H1 (cell line): ENCODE measurements around the gene HNF1A. TPM values are rescaled to one million over a fixed set of nuclear protein-coding genes. Genes with fewer than 3 reads are reported as not detected.

Experiments
- CTCF ChIA-PET: fragments of 300-600 bp; sonication (Branson Sonifier 250); formaldehyde crosslinking; loops from one replicate; lab custom pipeline; 2021; ENCODE audit not compliant: partially characterized antibody; lab: Charles Lee
- POLR2A ChIA-PET: fragments of 300-600 bp; sonication (Branson Sonifier 250); formaldehyde crosslinking; loops from one replicate; lab custom pipeline; 2021; ENCODE audit warnings: inconsistent platforms; ENCODE audit not compliant: partially characterized antibody; lab: Charles Lee
- DNase-seq, 2 experiments: peaks; one replicate each; pipeline versions ENCODE4 v3.0.0 to v3.0.0-alpha.2; 2010 to 2022; ENCODE audit warnings: low spot score in 2 of 2, low read depth in 1 of 2, mixed read lengths in 1 of 2
- FAIRE-seq: peaks from 2 replicates; lab custom pipeline; 2011; peaks lifted over from hg19 to GRCh38; lab: Jason Lieb, UNC
- H2AFZ ChIP-seq: 2 replicates; pipeline ENCODE4 v1.8.1; 2012; ENCODE audit warnings: low read length, inconsistent platforms
- H2AK5ac ChIP-seq: 2 replicates; pipeline ENCODE4 v1.6.1; 2013; ENCODE audit warnings: low read depth, low read length
- H2BK120ac ChIP-seq: replicated peaks from 2 replicates; pipeline ENCODE3; 2013; ENCODE audit warnings: low read depth, low read length, inconsistent platforms
- H2BK12ac ChIP-seq: 2 replicates; pipeline ENCODE4 v1.6.1; 2013; ENCODE audit warnings: low read depth, low read length
- H2BK15ac ChIP-seq: 2 replicates; pipeline ENCODE4 v1.6.1; 2013; ENCODE audit warnings: low read length
- H2BK20ac ChIP-seq: 2 replicates; pipeline ENCODE4 v1.6.1; 2013; ENCODE audit warnings: low read length
- H2BK5ac ChIP-seq: 2 replicates; pipeline ENCODE4 v1.6.1; 2013; ENCODE audit warnings: low read depth, low read length
- H3K14ac ChIP-seq: 2 replicates; pipeline ENCODE4 v1.6.1; 2013; ENCODE audit warnings: inconsistent platforms; ENCODE audit not compliant: insufficient read length
- H3K18ac ChIP-seq: 2 replicates; pipeline ENCODE4 v1.6.1; 2013; ENCODE audit warnings: low read length; ENCODE audit errors: extremely low read depth
- H3K23ac ChIP-seq: 2 replicates; pipeline ENCODE4 v1.6.1; 2013; ENCODE audit warnings: inconsistent platforms; ENCODE audit not compliant: insufficient read length
- H3K23me2 ChIP-seq: 2 replicates; pipeline ENCODE4 v1.6.1; 2013; ENCODE audit warnings: low read depth, low read length
- H3K27ac ChIP-seq: 2 replicates; pipeline ENCODE4 v1.6.1; 2011; ENCODE audit warnings: low read depth, low read length, inconsistent platforms
- H3K27me3 ChIP-seq, 4 experiments: replicated peaks in 1 of 4; 1 replicate in 1 of 4; 2 replicates in 3 of 4; pipeline versions ENCODE4 v1.6.1 to v1.8.1; 2011 to 2013; ENCODE audit warnings: low read length in 3 of 4, mild to moderate bottlenecking in 3 of 4, inconsistent platforms in 2 of 4, mixed read lengths in 2 of 4, moderate library complexity in 1 of 4; ENCODE audit not compliant: control insufficient read depth in 3 of 4, insufficient read depth in 3 of 4; ENCODE audit errors: extremely low read depth in 1 of 4
- H3K36me3 ChIP-seq, 4 experiments: 2 replicates each; pipeline versions ENCODE4 v1.6.1 to v1.8.1; 2011 to 2013; ENCODE audit warnings: mild to moderate bottlenecking in 4 of 4, low read length in 3 of 4, moderate library complexity in 2 of 4, control low read depth in 1 of 4, inconsistent platforms in 1 of 4; ENCODE audit not compliant: insufficient read depth in 4 of 4, control insufficient read depth in 2 of 4
- H3K4ac ChIP-seq: replicated peaks from 2 replicates; pipeline ENCODE3; 2013; ENCODE audit warnings: low read length, low read depth, mixed read lengths, inconsistent platforms; ENCODE audit not compliant: insufficient read length
- H3K4me1 ChIP-seq, 4 experiments: replicated peaks in 1 of 4; 1 replicate in 1 of 4; 2 replicates in 3 of 4; pipeline versions ENCODE4 v1.6.1 to v1.8.1; 2011 to 2013; ENCODE audit warnings: low read length in 3 of 4, inconsistent platforms in 2 of 4, mixed read lengths in 1 of 4; ENCODE audit not compliant: insufficient read depth in 4 of 4, control insufficient read depth in 3 of 4
- H3K4me2 ChIP-seq, 2 experiments: 2 replicates each; pipeline versions ENCODE4 v1.6.1 to v1.8.1; 2011 to 2013; ENCODE audit warnings: low read depth in 2 of 2, low read length in 2 of 2, control low read depth in 1 of 2, inconsistent platforms in 1 of 2, mild to moderate bottlenecking in 1 of 2; ENCODE audit not compliant: insufficient read depth in 1 of 2
- H3K4me3 ChIP-seq, 4 experiments: fragments of 200-600, 300-600 bp in 1 of 4; sonication (generic), shearing (Covaris generic), sonication (Bioruptor Twin) in 1 of 4; 2 replicates each; pipeline versions ENCODE4 v1.5.1 to v1.8.1; 2011 to 2016; ENCODE audit warnings: low read length in 4 of 4, low read depth in 3 of 4, control low read depth in 2 of 4, inconsistent platforms in 2 of 4, mild to moderate bottlenecking in 2 of 4, mixed read lengths in 1 of 4, moderate library complexity in 1 of 4; ENCODE audit not compliant: insufficient read depth in 2 of 4; ENCODE audit errors: extremely low read depth in 1 of 4
- H3K56ac ChIP-seq: replicated peaks from 2 replicates; pipeline ENCODE3; 2013; ENCODE audit warnings: low read depth, mild to moderate bottlenecking, mixed read lengths, low read length, inconsistent platforms; ENCODE audit not compliant: insufficient read length
- H3K79me1 ChIP-seq: 2 replicates; pipeline ENCODE4 v1.6.1; 2013; ENCODE audit warnings: low read depth, low read length, control low read depth
- H3K79me2 ChIP-seq, 2 experiments: 2 replicates each; pipeline versions ENCODE4 v1.6.1 to v1.8.1; 2012 to 2013; ENCODE audit warnings: low read length in 2 of 2, mild to moderate bottlenecking in 2 of 2, inconsistent platforms in 1 of 2; ENCODE audit not compliant: insufficient read depth in 2 of 2, control insufficient read depth in 1 of 2
- H3K9ac ChIP-seq, 4 experiments: replicated peaks in 1 of 4; 1 replicate in 1 of 4; 2 replicates in 3 of 4; pipeline versions ENCODE4 v1.6.1 to v1.8.1; 2011 to 2013; ENCODE audit warnings: low read depth in 3 of 4, low read length in 3 of 4, control low read depth in 2 of 4, mild to moderate bottlenecking in 2 of 4, moderate library complexity in 2 of 4, inconsistent platforms in 1 of 4; ENCODE audit errors: extremely low read depth in 1 of 4
- H3K9me3 ChIP-seq, 2 experiments: 2 replicates each; pipeline versions ENCODE4 v1.6.1 to v1.8.1; 2012 to 2013; ENCODE audit warnings: mild to moderate bottlenecking in 2 of 2, moderate library complexity in 2 of 2, control low read depth in 1 of 2, inconsistent platforms in 1 of 2, low read depth in 1 of 2, low read length in 1 of 2, mixed read lengths in 1 of 2; ENCODE audit not compliant: insufficient read depth in 2 of 2
- H4K20me1 ChIP-seq, 2 experiments: replicated peaks in 1 of 2; 2 replicates each; pipeline versions ENCODE3 to v1.8.1; 2011 to 2013; ENCODE audit warnings: inconsistent platforms in 2 of 2, low read length in 2 of 2, mild to moderate bottlenecking in 1 of 2; ENCODE audit not compliant: insufficient read depth in 2 of 2, control insufficient read depth in 1 of 2
- H4K5ac ChIP-seq: 2 replicates; pipeline ENCODE4 v1.6.1; 2013; ENCODE audit warnings: low read length, low read depth, mixed read lengths, inconsistent platforms; ENCODE audit not compliant: insufficient read length
- H4K8ac ChIP-seq: 2 replicates; pipeline ENCODE4 v1.8.0; 2013; ENCODE audit warnings: mild to moderate bottlenecking, moderate library complexity, low read length, inconsistent platforms; ENCODE audit not compliant: insufficient read depth; ENCODE audit errors: extremely low read depth
- H4K91ac ChIP-seq: replicated peaks from 2 replicates; pipeline ENCODE3; 2013; ENCODE audit warnings: low read length, mixed read lengths, inconsistent platforms; ENCODE audit not compliant: insufficient read length
- KDM1A ChIP-seq: fragments of 200-600, 300-600 bp; sonication (generic); IDR thresholded peaks from 2 replicates; pipeline ENCODE4 v1.7.1; 2016; ENCODE audit warnings: mild to moderate bottlenecking, low read length, borderline replicate concordance
- KDM4A ChIP-seq: IDR thresholded peaks from one replicate; pipeline ENCODE4 v1.7.1; 2012; ENCODE audit warnings: low read depth, mild to moderate bottlenecking, moderate library complexity, low read length, inconsistent platforms; ENCODE audit not compliant: severe bottlenecking
- NRF1 ChIP-seq: IDR thresholded peaks from 2 replicates; pipeline ENCODE4 v1.6.1; 2011; ENCODE audit warnings: mild to moderate bottlenecking, low read depth, low read length, improper control_type of control experiment
- POU5F1 ChIP-seq: IDR thresholded peaks from 2 replicates; pipeline ENCODE4 v1.6.1; 2011; ENCODE audit warnings: low read depth, mild to moderate bottlenecking, low read length, moderate library complexity
- RNF2 ChIP-seq: fragments of 200-900, 300-1000 bp; sonication (generic); IDR thresholded peaks from 2 replicates; pipeline ENCODE4 v1.7.1; 2016; ENCODE audit warnings: borderline replicate concordance, low read depth, mild to moderate bottlenecking, antibody characterized with exemption, low read length; ENCODE audit not compliant: poor library complexity, severe bottlenecking; ENCODE audit errors: missing control alignments
- ZNF274 ChIP-seq: IDR thresholded peaks from 2 replicates; pipeline ENCODE4 v1.7.0; 2012; ENCODE audit warnings: low read length, borderline replicate concordance; ENCODE audit errors: extremely low read depth
- WGBS, 2 experiments: shearing (Covaris generic) in 1 of 2; methylation state at CpG; one replicate each; pipeline versions ENCODE4 v1.1.6 to v1.1.7; 2013 to 2015; ENCODE audit warnings: low lambda C conversion rate in 2 of 2, mixed read lengths in 2 of 2, inconsistent platforms in 1 of 2, low coverage in 1 of 2, missing lambda C conversion rate in 1 of 2; ENCODE audit not compliant: insufficient replicate concordance in 2 of 2, insufficient coverage in 1 of 2, insufficient read length in 1 of 2; ENCODE audit errors: extremely low coverage in 1 of 2, missing lambda C conversion rate in 1 of 2; 5-methylcytosine and 5-hydroxymethylcytosine counted together
- polyA plus RNA-seq, 7 experiments: library from polyadenylated mRNA; depleted of rRNA in 3 of 7; stranded (reverse) in 5 of 7; unstranded in 2 of 7; fragments of >200 nt in 5 of 7; fragments of 200-250 nt in 2 of 7; gene quantifications; 1 replicate in 5 of 7; 2 replicates in 1 of 7; 4 replicates in 1 of 7; pipeline versions ENCODE4 v1.2.1 to v1.2.3, GENCODE V29; 2011 to 2013; ENCODE audit warnings: missing spikeins in 2 of 7, mixed read lengths in 2 of 7
- total RNA-seq: library from RNA; stranded (reverse); fragmentation: NEBNext Ultra II Directional; extraction: Animal tissue kit (Norgen Biotek cat#: 25700); gene quantifications from 2 replicates; pipeline ENCODE4 v1.2.1, GENCODE V29; 2021

The HNF1A gene
- total and polyA plus RNA-seq, 2 of the 8 experiments (the other 6 are each of a cell fraction or from before 2014, with no cell fraction given) = not detected

- Histone ChIP-seq H3K9ac (no peak overlapping the region), H3K4me2 (peak overlapping the region in 1 of 2 experiments; percentile 19; a peak in 1 of 4 replicates), H4K91ac (no peak overlapping the region), H3K27me3 (no peaks in the 10 kb centered on the region), H3K14ac (no peak overlapping the region), H3K9me3 (no peaks in the 10 kb centered on the region), H4K5ac (no peak overlapping the region), H4K8ac (no peak overlapping the region), H3K23ac (no peak overlapping the region), H3K36me3 (no peaks in the 10 kb centered on the region), H2AK5ac (no peak overlapping the region), H2AFZ (peak overlapping the region; percentile 48; the same call in 1 of the 2 replicates), H3K79me1 (no peaks in the 10 kb centered on the region), H3K56ac (no peak overlapping the region), H2BK5ac (no peak overlapping the region), H3K4me1 (peaks cover 0 to 11% (median 1%) of the 10 kb centered on the region in 4 experiments; a peak in 4 of 7 replicates), H3K79me2 (no peaks in the 10 kb centered on the region), H3K18ac (no peak overlapping the region), H2BK120ac (no peak overlapping the region), H2BK12ac (peak overlapping the region; percentile 60; the same call in 1 of the 2 replicates), H2BK15ac (no peak overlapping the region), H3K4me3 (no peak overlapping the region), H2BK20ac (no peak overlapping the region), H3K23me2 (peaks cover 10% of the 10 kb centered on the region; the same call in 1 of the 2 replicates), H4K20me1 (no peaks in the 10 kb centered on the region), H3K4ac (no peak overlapping the region), H3K27ac (no peak overlapping the region; the same call in 1 of the 2 replicates)
- POLR2A ChIA-PET = interaction anchor here (0.8 to 1.8 kb wide), 3 partner anchors 7 to 17 kb away, joined by 3 to 4 read pairs (median 4); no protein-coding TSS in a partner anchor
- CTCF ChIA-PET = interaction anchor here (0.6 to 2.4 kb wide), 8 partner anchors 8 to 359 kb away, joined by 3 to 8 read pairs (median 5); no protein-coding TSS in a partner anchor
- no peak for FAIRE-seq
- 82% methylated on average over 3 of the region's 3 CpGs; no CpG with 5 or more reads in 1 of the 2 experiments for WGBS, 2 experiments
- no peak for TF ChIP-seq ZNF274
- TF ChIP-seq NRF1 = no peak
- no peak for TF ChIP-seq RNF2
- TF ChIP-seq KDM4A = no peak
- peak; percentile 52; the same call in 1 of the 2 replicates for TF ChIP-seq KDM1A
- no peak for TF ChIP-seq POU5F1
- no peak for DNase-seq
Measured at GRCh38 chr12:120984351-120984898, 6.1 kb downstream of the HNF1A start.
